Activated CD8-positive, alpha-beta memory T cell treated with anti-CD3 and anti-CD28 coated beads, Interleukin-2, amount 50 U/mL, for 24 hours (primary cell): ENCODE measurements around the gene CHSY3.

Source experiments
- DNase-seq: peaks from one replicate; pipeline ENCODE4 v3.0.0-alpha.2; 2020; ENCODE audit errors: extremely low read depth

The CHSY3 gene

DNA sequence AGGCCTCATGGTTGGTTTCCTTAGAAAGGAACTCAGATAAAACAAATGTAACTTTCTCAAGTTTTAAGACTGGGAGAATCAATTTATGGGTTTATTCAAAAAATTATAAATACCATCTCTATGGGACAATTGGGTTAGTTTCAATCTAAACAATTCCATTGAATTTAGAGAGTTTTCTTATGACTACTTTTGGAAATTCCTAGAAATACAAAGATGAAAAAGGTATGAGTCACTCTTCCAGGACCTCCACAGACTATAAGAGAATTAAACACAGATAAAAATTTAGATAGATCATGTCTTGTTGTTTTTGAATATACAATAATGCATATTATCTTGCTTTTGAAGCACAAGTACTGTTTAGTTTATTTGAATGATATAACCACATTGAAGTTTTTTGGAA, 188.7 kb downstream of the CHSY3 start:
- DNase-seq, result no peak

DNA sequence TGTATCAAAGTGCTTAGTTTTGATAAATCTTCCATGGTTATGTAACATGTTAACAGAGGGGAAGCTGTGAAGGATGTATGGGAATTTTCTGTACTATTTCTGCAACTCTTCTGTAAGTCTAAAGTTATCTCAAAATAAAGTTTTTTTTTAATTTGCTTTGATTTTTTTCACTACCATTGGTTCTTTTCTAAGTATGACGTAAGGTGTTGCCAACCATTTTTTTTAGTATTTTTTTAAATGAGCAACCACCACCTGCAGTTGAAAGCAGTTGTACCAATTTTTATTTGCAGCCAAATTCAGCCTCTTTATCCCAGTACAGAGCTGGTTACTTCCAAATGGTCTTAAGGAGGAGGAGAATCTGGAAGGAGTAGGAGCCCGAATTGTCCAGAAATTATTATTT, 192.2 kb downstream of the CHSY3 start:
- no peak for DNase-seq

- DNase-seq, result no peak
Measured at GRCh38 chr5:130099008-130099407, 194.7 kb downstream of the CHSY3 start.

- no peak for DNase-seq
Measured at GRCh38 chr5:130102375-130102774, 198.1 kb downstream of the CHSY3 start.

DNA sequence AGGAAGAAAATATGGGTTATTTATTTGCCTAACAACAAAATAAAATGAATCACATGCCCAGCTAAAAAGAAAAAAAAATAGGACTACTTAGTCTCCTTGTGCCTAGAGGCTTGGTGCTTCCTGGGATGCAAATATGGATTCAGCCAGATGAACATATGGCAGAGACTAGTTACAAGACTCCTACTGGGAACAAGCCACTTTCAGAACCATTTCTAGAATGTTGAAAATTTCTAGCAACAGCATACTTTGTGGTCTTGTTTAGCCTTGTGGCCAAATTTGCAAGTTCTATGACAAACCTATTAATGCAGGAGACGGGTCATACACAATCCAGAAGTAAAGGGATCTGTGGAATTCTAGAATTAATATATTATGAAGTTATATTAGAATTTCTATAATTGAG, 198.7 kb downstream of the CHSY3 start:
- DNase-seq, result no peak

DNA sequence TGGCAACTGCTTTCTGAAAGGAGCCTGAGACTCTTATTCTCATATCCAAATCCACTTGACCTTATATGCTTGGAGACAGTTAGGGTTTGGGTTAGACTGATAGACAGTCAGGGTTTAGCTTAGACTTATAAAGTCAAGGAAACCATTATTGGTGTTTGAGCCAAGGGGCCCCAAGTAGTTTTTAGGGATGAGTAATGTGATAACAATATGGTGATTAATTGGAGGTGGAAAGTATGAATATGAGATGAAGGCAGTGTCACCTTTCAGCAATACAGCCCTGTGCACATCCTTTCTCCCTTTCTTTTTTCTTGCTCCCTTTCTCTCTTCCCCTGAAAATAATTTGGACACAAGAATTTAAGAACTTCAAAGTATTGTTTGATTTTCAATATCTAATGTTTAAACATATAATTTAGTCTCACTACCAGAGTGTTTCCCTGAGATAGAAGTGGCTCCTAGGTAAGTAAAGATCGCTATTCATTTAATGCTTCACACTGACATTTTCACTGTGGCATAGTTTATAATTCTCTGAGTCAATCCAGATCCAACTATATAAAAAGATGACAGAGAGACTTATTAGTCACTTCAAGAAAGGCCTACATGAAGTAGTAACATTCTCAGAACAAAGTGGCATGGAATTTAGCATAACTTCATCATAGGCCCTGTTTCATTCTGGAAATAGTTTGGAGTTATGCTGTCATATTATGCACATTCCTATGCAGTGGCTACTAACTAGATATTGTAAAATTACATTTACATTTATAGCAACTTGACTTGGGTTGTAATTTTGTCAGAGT, 200.8 kb downstream of the CHSY3 start:
- no peak for DNase-seq

- no peak for DNase-seq
Measured at GRCh38 chr5:130106480-130106879, 202.2 kb downstream of the CHSY3 start.

GRCh38 chr5:130109152-130109551, 204.9 kb downstream of the CHSY3 start:
- DNase-seq, result no peak

GRCh38 chr5:130110328-130110727, 206.1 kb downstream of the CHSY3 start:
- DNase-seq, result no peak

GRCh38 chr5:130111746-130112145, 207.5 kb downstream of the CHSY3 start:
- no peak for DNase-seq

DNA sequence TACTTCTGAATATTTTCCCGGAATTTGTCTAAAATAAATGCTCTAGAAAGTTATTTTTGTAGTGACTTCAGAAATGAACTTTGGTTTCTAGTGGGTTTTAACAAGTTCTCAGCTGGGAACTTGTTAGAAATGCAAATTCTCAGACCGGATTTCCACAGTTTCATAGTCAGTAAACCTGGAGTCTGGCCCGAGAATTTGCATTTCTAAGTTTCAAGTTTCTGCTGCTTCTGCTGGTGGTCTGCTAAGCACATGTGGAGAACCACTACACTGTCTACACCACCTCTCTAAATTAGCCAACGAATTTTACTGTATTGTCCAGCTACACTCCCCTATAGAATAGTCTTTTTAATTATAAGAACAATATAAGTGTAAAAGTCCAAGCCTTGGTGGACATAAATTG, 208.0 kb downstream of the CHSY3 start:
- no peak for DNase-seq

GRCh38 chr5:130115686-130116085, 211.4 kb downstream of the CHSY3 start:
- DNase-seq, result no peak

DNA sequence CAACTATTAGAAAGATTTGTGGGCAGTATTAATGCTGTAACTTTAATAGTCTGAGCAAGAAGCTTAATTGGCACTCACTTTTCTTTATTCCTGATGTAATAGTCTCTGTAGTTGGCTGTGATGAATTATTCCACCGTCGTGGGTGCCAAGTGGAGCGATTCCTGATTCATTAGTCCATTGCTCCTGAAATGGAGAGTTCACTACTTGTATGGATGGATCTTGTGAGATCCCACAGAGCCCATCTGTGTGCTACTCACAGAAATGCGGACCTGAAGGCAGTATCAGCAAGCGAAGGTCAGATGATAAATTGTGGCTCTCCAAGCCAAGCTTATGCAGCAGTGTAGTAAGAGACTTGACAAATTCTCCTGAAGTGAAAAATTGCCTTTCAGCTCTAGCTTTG, 212.2 kb downstream of the CHSY3 start:
- no peak for DNase-seq

GRCh38 chr5:130116972-130117371, 212.7 kb downstream of the CHSY3 start:
- no peak for DNase-seq

GRCh38 chr5:130126746-130127145, 222.5 kb downstream of the CHSY3 start:
- DNase-seq, result no peak

DNA sequence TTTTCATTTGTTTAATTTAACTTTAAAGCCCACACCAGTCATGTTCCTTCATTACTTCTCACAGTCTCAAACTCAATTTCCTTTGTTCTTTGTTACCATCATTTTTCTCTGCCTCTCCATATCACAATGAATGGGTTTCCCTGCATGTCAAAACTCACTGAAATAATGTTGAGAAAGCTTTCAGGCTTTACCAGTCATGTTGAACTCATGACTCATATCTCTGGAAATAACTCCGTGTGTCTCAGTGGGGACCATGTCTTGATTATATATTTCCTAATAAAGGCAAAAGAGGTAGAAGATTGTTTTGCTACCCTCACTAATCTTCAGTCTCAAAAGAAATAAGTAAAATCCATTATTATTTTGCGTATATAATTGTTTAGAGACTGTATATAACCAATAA, 231.2 kb downstream of the CHSY3 start:
- DNase-seq, result no peak

GRCh38 chr5:130136300-130136699, 232.0 kb downstream of the CHSY3 start:
- DNase-seq, result no peak

DNA sequence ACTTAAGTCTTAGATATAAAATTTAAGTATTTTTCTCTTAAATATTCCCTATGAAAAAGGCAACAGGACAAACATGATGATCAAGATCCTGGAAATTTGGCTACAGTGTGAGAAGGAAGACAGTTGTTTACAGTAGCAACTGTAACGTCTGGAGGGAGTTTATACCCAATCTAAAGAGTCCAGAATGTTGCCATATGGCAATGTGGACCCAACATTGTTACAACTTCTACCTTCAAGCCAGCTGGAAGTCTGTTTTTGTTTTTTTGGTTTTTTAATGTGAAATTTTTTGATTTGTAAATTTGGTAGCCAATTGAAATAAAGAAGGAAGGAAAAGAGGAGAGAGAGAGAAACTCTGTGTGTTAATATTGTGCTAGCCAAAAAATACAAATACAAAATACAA, 233.4 kb downstream of the CHSY3 start:
- DNase-seq, result no peak

GRCh38 chr5:130138406-130139045, 234.3 kb downstream of the CHSY3 start:
- DNase-seq, result no peak

- no peak for DNase-seq
Measured at GRCh38 chr5:130141659-130142320, 237.5 kb downstream of the CHSY3 start.

GRCh38 chr5:130151239-130151638, 247.0 kb downstream of the CHSY3 start:
- no peak for DNase-seq

DNA sequence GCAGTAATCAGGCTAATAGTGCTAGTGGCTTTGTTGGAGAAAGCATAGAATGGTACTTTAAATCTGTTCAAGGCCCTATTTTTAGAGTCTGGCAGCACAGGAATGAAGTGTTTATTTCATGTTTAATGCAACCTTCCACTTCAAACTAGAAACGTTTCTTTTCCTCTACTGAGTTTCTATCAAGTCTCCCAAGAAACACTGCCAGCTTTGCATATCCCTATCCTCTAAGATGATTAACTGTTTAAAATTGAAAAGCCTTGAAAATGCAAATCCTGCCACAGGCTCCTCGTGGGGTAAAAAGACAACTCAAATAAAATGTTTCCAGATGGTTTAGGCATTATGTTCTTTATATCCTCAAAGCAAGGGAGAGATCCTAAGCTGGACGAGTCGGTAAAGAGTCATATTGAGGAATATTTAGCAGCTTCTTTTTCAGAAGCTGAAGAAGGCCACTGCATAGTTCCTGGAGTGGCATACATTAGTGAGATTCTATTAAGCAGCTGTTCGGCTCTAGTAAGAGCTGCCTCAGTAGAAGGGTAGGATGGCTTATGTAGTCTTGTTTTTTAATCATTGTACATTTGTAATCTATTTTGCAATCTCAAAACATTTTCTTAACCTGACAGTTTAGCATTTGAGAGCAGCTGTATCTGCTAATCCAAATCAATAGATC, 251.2 kb downstream of the CHSY3 start:
- DNase-seq, result no peak
